Smooth muscle cell (in vitro differentiated cells): ENCODE measurements around the gene ADPRHL1. TPM values are rescaled to one million over a fixed set of nuclear protein-coding genes. Genes with fewer than 3 reads are reported as not detected.

ENCODE experiments used
- DNase-seq: peaks from one replicate; lab custom pipeline; 2025; ENCODE audit not compliant: unreplicated experiment; lab: John Stamatoyannopoulos, UW
- H2AFZ ChIP-seq: fragments of 200-600 bp; sonication (generic); 2 replicates; pipeline ENCODE4 v1.6.0; 2016; ENCODE audit warnings: antibody characterized with exemption, low read depth, mild to moderate bottlenecking
- H3F3A ChIP-seq: fragments of 200-600 bp; sonication (generic); 2 replicates; pipeline ENCODE4 v1.6.0; 2017; ENCODE audit warnings: antibody characterized with exemption, low read depth
- H3K27ac ChIP-seq: fragments of 200-600 bp; sonication (generic); 2 replicates; pipeline ENCODE4 v1.5.1; 2016; ENCODE audit warnings: low read depth, mild to moderate bottlenecking
- H3K27me3 ChIP-seq: fragments of 200-600 bp; sonication (generic); 2 replicates; pipeline ENCODE4 v1.6.1; 2016; ENCODE audit warnings: low read depth, mild to moderate bottlenecking
- H3K36me3 ChIP-seq: fragments of 200-600 bp; sonication (generic); 2 replicates; pipeline ENCODE4 v1.5.1; 2016; ENCODE audit warnings: low read depth
- H3K4me1 ChIP-seq: fragments of 200-600 bp; sonication (generic); 2 replicates; pipeline ENCODE4 v1.5.1; 2016; ENCODE audit warnings: low read depth
- H3K4me2 ChIP-seq: fragments of 200-600 bp; sonication (generic); 2 replicates; pipeline ENCODE4 v1.6.0; 2016; ENCODE audit warnings: mild to moderate bottlenecking
- H3K4me3 ChIP-seq: fragments of 200-600 bp; sonication (generic); 2 replicates; pipeline ENCODE4 v1.5.1; 2016; ENCODE audit warnings: mild to moderate bottlenecking
- H3K79me2 ChIP-seq: fragments of 200-600 bp; sonication (generic); 2 replicates; pipeline ENCODE4 v1.6.0; 2016; ENCODE audit warnings: low read depth, mild to moderate bottlenecking
- H3K9ac ChIP-seq: fragments of 200-600 bp; sonication (generic); 2 replicates; pipeline ENCODE4 v1.6.0; 2016; ENCODE audit warnings: low read depth
- H3K9me3 ChIP-seq: fragments of 200-600 bp; sonication (generic); replicated peaks from 2 replicates; pipeline ENCODE4 v1.5.1; 2016; ENCODE audit warnings: low read depth
- H4K20me1 ChIP-seq: fragments of 200-600 bp; sonication (generic); 2 replicates; pipeline ENCODE4 v1.6.0; 2016; ENCODE audit warnings: low read depth
- WGBS: methylation state at CpG from one replicate; pipeline ENCODE4 v1.1.7; 2016; ENCODE audit warnings: low lambda C conversion rate; 5-methylcytosine and 5-hydroxymethylcytosine counted together
- polyA plus RNA-seq: library from polyadenylated mRNA; unstranded; fragments of >200 nt; fragmentation: Nextera tagmentation; extraction: Ambion mirVana; gene quantifications from 2 replicates; pipeline ENCODE4 v1.2.1, GENCODE V29; 2016
- total RNA-seq: library from RNA; depleted of rRNA; stranded (reverse); fragments of >200 nt; gene quantifications from 2 replicates; pipeline ENCODE4 v1.2.3, GENCODE V29; 2014
- TF ChIP-seq, protein P1 (sequence below): fragments of 200-600 bp; sonication (generic); IDR thresholded peaks from 2 replicates; pipeline ENCODE4 v1.5.1; 2017; ENCODE audit warnings: borderline replicate concordance, mild to moderate bottlenecking, antibody characterized with exemption; ENCODE audit not compliant: insufficient read depth, poor library complexity, severe bottlenecking

ADPRHL1 gene
- total and polyA plus RNA-seq, 2 experiments from 2014 or later: 0.18 to 1.2 TPM

DNA sequence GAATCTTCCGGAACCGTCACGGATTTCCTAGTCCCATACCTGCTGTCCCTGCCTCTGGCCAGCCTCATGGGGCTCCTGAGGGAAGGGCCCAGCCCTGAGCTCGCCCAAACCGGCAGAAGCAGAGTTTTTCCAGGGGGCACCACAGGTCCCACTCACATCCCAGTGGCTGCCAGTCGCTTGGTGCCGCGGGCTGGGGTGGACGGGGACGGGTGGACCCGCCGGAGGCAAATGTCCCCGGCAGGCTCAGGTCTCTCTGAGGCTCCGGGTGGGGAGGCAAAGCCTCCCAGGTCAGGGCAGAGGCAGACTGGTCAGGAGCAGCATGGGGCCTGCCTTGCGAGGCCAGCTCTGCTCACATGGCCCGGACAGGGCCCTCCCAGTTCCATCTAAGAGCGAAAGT lies 24.8 kb downstream of the ADPRHL1 start:
- H3K27ac ChIP-seq: no peak overlapping the region
- H3K36me3 ChIP-seq: no peaks in the 10 kb centered on the region
- no peaks in the 10 kb centered on the region for H4K20me1 ChIP-seq
- no peaks in the 10 kb centered on the region for H3K79me2 ChIP-seq
- H2AFZ ChIP-seq: no peak overlapping the region
- H3K9ac ChIP-seq: no peak overlapping the region
- no peaks in the 10 kb centered on the region for H3K4me1 ChIP-seq
- TF ChIP-seq, protein P1, sequence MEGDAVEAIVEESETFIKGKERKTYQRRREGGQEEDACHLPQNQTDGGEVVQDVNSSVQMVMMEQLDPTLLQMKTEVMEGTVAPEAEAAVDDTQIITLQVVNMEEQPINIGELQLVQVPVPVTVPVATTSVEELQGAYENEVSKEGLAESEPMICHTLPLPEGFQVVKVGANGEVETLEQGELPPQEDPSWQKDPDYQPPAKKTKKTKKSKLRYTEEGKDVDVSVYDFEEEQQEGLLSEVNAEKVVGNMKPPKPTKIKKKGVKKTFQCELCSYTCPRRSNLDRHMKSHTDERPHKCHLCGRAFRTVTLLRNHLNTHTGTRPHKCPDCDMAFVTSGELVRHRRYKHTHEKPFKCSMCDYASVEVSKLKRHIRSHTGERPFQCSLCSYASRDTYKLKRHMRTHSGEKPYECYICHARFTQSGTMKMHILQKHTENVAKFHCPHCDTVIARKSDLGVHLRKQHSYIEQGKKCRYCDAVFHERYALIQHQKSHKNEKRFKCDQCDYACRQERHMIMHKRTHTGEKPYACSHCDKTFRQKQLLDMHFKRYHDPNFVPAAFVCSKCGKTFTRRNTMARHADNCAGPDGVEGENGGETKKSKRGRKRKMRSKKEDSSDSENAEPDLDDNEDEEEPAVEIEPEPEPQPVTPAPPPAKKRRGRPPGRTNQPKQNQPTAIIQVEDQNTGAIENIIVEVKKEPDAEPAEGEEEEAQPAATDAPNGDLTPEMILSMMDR: no peak
- 94% methylated on average over 17 of the region's 17 CpGs for WGBS
- H3F3A ChIP-seq: no peaks in the 10 kb centered on the region
- no peaks in the 10 kb centered on the region for H3K9me3 ChIP-seq
- no peak overlapping the region for H3K4me3 ChIP-seq
- no peaks in the 10 kb centered on the region for H3K27me3 ChIP-seq
- DNase-seq: no peak
- H3K4me2 ChIP-seq: no peak overlapping the region

DNA sequence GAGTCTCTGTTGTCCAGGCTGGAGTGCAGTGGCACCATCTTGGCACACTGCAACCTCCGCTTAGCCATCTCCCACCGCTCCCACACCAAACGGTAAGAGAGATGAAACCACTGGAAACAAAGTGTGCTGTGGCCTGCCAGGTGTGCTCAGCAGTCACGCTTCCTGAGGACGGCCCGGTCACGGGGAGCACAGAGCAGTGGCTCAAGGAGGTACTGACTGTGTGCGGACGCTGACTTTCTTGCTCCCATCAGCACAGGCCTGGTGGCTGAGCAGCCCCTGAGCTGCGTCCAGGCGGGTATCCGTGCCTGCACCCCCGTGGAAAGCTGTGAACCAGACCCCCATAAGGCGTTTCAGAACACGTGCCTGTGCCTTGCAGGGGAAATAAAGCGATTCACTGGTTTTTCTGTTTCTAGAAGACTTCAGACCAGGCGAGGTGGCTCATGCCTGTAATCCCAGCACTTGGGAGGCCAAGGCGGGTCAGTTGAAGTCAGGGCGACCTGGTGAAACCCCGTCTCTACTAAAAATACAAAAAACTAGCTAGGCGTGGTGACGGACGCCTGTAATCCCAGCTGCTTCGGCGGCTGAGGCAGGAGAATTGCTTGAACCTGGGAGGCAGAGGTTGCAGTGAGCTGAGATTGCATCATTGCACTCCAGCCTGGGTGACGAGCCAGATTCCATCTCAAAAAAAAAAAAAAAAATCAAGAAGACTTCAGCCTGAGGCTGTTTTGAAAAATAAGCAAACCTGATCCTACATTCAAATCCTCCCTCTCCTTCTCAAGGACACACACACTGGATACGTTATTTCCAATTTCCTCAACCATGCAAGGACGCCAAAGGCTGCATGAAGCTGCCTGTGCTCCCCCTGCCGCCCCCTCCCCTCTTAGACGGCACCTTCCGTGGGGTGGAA lies 25.5 kb downstream of the ADPRHL1 start:
- Histone ChIP-seq H3K27me3 (no peaks in the 10 kb centered on the region), H4K20me1 (no peaks in the 10 kb centered on the region), H3K9ac (no peak overlapping the region), H3K4me3 (no peak overlapping the region), H3K4me2 (no peak overlapping the region), H3K27ac (no peak overlapping the region), H3F3A (no peaks in the 10 kb centered on the region), H2AFZ (no peak overlapping the region), H3K9me3 (no peaks in the 10 kb centered on the region), H3K79me2 (no peaks in the 10 kb centered on the region), H3K4me1 (no peaks in the 10 kb centered on the region), H3K36me3 (no peaks in the 10 kb centered on the region)
- TF ChIP-seq, protein P1: no peak
- no peak for DNase-seq
- 88% methylated on average over 31 of the region's 31 CpGs for WGBS

DNA sequence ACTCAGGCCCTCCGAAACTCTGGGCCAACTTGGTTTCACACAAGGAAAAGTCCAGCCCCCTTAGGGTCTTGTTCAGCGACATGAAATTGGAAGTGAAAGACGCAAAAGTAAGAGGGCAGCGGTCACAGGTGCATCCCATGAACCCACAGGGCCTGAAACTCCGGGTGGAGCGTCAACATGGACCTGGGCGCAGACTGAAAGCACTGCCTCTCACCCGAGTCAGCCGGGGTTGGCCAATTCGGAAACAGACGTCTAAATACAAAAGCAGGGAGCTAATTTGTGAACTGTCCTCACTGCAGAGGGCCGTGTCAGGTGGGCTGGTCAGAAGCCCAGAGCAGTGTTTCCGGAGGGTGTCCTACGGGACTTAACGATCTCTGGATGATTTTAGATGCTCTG lies 26.7 kb downstream of the ADPRHL1 start:
- 93% methylated on average over 15 of the region's 15 CpGs for WGBS
- DNase-seq: no peak
- H3K27me3 ChIP-seq: no peaks in the 10 kb centered on the region
- H3F3A ChIP-seq: no peaks in the 10 kb centered on the region
- H3K4me1 ChIP-seq: no peaks in the 10 kb centered on the region
- H3K9me3 ChIP-seq: no peaks in the 10 kb centered on the region
- no peak overlapping the region for H2AFZ ChIP-seq
- no peak overlapping the region for H3K27ac ChIP-seq
- TF ChIP-seq, protein P1: no peak
- no peaks in the 10 kb centered on the region for H3K79me2 ChIP-seq
- H3K9ac ChIP-seq: no peak overlapping the region
- no peaks in the 10 kb centered on the region for H4K20me1 ChIP-seq
- no peak overlapping the region for H3K4me2 ChIP-seq
- no peaks in the 10 kb centered on the region for H3K36me3 ChIP-seq
- no peak overlapping the region for H3K4me3 ChIP-seq
